GM19035 (cell line): Measurements from ENCODE around the gene SYNGR3.
"Not testable (repeated sequence)": the region's sequence is repeated elsewhere in the genome, so short reads cannot be mapped to it uniquely, and the experiment has no call there.

Source experiments
- ATAC-seq: cut with Tn5 transposase; IDR thresholded peaks from one replicate; pipeline ENCODE4 v1.9.1; 2021; ENCODE audit not compliant: unreplicated experiment

Gene SYNGR3

DNA sequence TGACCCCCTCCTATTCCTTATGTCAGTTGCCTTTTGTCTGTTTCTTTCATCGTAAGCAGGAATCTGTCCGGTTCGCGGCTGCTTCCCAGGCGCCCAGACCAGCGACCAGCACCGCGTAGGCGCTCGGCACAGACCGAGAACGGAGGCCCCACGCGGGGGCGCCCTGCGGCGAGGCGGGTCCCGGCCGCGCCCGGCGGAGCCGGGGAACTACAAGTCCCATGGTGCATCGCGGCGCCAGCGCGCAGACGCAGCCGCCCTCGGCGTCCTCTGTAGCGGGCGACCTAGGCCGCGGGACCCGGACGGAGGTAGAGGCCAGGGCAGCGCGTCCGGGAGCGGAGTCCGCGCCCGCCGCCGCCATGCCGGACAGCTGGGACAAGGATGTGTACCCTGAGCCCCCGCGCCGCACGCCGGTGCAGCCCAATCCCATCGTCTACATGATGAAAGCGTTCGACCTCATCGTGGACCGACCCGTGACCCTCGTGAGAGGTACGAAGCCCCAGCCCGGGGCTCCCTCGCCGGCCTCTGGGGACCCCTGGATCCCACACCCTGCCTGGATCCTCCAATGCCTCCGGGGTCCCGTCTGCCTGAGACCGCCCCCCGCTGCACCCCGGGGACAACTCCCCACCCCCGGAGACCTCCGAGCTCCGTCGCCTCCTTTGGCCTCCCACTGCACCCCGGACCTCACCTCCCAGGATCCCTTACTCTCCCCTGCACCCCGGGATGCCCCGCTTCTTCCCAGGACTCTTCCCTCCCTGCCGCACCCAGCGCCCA, 30.3 kb upstream of the SYNGR3 start, which contains the start of gene NDUFB10:
Gene NDUFB10, plus strand, starts transcription at position 270 of the 771 bp plus-strand sequence. Its CDS starts 87 bp downstream, at position 357.
- peak; percentile 74 for ATAC-seq

DNA sequence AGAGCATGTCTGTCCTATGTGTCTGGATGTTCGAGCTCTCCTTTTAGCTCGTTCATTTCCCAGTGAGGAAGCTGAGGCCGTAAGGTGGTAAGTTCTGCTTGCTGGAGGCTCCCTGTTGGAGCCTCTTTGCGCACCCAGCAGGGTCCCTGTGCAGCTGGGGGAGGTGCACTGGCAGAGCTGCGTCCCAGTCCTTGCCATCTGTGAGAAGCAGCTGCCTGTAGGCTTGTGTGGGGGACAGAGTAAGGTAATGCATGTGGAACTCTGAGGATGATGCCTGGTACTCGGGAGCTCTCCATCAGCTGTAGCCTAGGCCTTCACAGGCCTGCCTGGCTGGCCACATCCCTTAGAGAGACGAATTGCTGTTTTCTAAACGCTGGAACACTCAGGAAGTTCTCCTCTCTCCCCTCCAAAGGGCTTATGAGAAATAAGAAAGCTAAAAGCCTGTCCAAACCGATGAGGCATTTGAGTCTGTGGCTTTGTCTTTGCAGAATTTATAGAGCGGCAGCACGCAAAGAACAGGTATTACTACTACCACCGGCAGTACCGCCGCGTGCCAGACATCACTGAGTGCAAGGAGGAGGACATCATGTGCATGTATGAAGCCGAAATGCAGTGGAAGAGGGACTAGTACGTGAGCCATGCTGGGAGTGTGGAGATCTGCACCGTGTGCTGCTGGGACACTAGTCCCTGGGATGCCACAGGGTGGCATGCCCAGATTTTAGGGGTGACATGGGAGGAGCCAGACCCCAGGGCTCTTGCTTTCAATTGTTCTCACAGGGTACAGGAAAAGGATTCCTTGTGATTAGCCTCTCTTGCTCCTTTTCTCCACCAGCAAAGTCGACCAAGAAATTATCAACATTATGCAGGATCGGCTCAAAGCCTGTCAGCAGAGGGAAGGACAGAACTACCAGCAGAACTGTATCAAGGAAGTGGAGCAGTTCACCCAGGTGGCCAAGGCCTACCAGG, 28.8 kb upstream of the SYNGR3 start:
- no peak for ATAC-seq

DNA sequence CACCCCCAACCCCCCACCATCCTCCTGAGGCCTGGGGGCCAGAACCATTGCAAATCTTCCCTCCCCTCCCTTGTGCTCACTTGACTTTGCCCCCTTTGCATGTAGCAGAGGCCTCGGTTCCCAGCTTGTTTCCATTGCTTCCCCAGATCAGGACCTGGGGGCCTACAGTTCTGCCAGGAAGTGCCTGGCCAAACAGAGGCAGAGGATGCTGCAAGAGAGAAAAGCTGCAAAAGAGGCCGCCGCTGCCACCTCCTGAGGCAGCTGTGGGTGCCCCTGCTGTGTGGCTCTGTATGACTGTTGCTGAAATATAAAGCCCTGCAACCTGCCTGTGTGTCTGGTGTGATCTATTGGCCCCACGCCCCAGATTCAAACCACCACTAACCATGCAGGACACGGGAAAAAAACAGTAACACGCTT, 28.1 kb upstream of the SYNGR3 start:
- ATAC-seq: no peak

DNA sequence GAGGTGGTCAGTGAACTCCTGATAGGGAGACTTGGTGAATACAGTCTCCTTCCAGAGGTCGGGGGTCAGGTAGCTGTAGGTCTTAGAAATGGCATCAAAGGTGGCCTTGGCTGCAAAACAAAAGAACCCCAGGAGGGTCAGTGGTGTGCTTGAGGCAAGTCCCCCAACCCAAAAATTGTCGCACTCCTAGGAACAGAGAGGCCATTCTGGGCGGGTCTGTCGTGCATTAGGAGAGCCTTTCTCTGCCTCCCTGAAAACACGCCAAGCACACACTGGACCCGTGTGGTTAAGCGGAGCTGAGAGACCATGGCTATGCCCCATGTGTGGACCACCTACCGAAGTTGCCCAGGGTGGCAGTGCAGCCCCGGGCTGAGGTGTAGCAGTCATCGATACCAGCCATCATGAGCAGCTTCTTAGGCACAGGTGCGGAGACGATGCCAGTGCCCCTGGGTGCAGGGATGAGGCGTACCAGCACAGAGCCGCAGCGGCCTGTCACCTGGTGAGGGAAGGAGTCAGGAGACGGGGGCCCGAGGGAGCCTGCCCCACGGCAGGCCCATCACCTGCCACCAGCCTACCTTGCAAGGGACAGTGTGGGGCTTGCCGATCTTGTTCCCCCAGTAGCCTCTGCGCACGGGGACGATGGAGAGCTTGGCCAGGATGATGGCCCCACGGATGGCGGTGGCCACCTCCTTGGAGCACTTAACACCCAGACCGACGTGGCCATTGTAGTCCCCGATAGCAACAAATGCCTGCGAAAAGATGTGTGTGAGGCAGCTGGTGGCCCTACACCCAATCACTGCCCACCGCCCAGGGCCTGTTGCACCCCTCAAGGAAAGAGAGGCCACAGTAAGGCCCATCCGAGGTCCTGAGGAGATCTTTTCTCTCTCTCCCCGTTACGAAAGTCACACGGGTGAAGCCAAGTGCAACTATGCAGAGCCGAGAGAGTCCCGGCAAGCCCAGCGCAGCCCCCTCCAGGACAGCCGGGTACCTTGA, 27.3 kb upstream of the SYNGR3 start:
- ATAC-seq: not testable (repeated sequence)

DNA sequence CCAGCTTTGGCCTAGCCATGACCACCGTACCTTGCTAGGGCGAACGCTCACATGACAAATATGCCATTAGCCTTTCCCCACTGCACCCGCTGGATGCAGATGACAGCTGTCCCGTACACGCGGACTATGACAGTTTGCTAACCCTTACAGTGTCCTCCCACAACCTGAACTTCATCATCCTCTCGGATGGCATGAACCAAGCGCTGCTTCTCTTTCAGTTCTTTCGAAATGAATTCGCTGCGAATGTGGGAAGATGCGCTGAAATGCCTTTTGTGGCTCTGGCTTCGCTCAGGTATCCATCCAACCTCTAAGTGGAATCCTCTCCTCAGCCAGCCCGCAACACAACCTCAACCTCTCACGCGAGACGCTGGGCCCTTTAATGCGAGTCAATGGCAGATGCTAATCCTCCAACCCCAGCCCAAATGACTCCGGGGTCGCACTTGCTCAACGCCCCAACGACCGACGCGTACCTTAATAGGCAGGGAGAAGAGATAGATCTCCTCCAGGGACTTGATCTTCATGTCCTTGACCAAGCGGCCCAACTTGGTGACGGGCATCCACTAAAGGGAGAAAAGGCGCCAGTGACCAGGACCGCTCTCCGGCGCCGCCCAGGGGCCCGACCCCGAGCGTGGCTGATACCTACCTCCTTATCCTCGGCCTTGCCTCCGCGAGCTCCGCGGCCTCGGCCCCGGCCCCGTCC, 25.8 kb upstream of the SYNGR3 start:
- no peak for ATAC-seq

DNA sequence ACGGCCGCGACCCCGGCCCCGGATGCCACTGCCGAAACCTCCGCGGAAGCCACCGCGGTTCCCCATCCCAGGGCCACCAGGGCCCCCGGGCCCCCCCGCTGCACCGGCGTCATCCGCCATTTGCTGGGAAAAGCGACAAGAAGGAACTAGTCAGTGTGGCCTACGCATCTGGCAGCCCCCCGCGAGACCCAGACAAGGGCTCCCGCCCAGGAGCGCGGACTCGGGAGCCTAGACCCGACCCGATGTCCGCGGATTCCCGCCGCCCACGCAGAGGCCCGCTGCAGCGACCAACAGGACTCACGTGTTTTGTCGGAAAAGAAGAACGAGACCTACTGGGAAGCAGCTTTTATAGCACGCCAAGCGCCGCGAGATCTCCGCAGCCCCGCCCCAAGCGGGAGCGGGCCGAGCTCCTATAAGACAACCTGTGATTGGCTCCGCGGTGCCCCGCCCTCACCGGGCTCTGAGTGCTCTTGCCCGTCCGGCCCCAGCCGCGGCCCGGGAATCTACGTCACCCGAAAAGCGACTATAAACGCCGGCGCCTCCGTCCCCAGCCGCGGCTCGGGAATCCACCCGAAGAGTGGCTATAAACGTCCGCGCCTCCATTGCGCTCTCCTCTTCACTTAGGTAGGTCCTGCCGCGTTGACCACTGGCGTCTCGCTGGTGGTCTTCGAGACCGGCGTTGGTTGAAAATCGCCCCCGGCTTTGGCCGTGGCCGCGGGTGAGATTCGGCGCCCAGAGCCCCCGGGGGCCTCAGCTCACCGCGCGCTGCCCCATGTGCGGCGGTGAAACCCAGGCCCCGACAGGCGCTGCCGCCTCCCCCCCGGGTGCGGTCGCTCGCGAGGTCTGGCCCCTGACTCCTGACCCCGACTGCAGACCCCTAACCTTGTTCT, 25.0 kb upstream of the SYNGR3 start, which contains the start of gene RPS2:
Gene RPS2, minus strand, starts transcription at position 321 of the 890 bp plus-strand sequence. Its CDS starts 201 bp downstream, at position 120.
- peak; percentile 88 for ATAC-seq

DNA sequence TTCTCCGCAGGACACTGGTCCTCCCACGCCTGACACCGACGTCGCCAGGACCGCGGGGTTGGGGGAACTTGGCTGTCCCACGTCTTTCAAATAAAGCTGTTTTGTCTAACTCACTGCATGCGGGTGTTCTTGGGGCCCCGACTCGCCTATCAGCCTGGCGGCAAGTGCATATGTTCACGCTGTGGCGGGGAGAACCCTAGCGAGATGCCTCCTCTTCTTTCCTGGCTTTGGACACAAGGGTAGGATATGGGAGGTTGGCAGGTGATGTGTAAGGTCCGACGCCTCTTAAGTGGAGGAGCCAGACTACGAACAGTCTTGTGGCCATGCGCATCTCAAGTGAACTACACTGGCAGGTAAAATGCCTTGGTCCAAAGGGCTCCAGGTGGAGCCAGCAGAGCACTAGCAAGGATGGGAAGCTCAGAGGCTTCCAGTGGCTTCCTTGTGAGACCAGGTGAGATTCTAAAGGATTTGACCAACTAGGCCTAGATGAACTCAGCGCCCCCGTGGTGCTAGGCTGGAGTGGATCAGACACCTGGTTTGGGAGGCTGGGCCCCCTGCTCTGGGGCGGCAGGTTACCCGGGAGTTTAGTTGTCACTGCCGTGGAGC, 24.3 kb upstream of the SYNGR3 start:
- no peak for ATAC-seq

DNA sequence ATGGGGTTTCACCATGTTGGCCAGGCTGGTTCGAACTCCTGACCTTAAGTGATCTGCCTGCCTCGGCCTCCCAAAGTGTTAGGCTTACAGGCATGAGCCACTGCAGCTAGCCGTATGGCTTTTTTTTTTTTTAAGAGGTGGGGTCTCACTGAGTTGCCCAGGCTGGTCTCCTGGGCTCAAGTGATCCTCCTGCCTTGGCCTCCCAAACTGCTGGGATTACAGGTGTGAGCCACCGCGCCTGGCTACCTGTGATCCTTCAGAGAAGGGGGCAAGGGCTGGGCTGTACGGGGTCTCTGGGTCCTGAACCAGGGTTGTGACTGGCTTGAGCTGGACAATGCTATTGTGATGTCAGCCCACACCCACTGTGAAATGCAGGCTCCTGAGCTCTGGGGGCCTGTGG, 23.3 kb upstream of the SYNGR3 start, which contains the start of gene RNF151:
Gene RNF151, plus strand, starts transcription at position 397 of the 400 bp plus-strand sequence. CDS start 26 bp downstream, outside the sequence.
- no peak for ATAC-seq

DNA sequence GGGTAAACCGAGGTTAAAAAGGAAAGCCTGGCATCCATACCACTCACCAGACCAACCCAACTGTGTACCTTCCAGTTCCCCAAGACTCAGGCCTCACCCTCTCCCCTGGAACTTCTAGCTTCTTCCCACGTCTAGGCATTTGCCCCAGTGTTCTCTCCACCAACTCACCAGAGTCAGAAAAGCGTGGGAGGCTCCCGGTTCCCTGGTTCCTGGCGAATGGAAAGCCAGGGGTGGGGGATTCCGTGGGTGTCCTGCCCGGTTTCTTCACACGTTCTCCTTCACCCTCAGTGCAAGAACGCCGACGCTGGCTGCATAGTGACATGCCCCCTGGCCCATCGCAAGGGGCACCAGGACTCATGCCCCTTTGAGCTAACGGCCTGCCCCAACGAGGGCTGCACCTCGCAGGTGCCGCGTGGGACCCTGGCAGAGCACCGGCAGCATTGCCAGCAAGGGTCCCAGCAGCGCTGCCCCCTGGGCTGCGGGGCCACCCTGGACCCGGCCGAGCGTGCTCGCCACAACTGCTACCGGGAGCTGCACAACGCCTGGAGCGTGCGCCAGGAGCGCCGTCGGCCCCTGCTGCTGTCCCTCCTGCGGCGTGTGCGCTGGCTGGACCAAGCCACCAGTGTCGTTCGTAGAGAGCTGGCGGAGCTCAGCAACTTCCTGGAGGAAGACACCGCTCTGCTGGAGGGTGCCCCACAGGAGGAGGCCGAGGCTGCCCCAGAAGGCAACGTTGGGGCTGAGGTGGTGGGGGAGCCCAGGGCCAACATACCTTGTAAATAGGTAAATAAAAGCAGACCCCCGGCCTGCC, 21.4 kb upstream of the SYNGR3 start:
- ATAC-seq: no peak

DNA sequence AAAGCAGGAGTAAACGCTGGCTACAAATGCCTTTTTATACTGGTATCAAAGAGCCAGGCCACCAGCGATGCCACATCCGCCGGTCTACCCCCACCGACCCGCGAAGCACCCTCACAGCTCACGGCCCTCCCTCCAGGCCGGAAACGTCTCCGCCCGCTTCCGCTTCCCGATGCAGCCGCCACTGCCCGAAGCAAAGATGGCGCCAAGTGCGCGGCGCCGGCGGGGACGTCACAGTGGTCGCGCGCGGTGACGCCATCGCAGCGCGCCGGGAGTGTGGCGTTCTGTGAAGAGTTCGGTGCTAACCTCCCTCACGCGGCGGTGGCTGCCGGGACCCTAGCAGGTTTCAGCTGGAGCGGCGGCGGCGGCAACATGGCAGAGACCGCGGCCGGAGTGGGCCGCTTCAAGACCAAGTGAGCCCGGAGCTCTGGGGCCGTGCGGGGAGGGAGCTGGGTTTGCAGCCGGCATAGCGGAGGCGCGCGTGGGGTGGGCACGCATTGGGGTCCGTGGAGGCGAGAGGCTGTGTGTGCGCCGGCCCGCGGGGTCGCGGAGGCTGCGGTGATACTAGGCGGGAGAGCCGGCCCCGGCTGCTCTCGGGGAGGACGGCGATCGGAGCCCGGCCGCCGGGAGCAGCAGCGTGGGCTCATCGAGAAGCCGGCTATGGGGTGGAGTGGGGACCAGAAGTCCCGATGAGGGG, 17.8 kb upstream of the SYNGR3 start, which contains the start of gene TBL3:
Gene TBL3, plus strand, starts transcription at position 258 of the 694 bp plus-strand sequence. Its CDS starts 112 bp downstream, at position 370.
- peak; percentile 72 for ATAC-seq

DNA sequence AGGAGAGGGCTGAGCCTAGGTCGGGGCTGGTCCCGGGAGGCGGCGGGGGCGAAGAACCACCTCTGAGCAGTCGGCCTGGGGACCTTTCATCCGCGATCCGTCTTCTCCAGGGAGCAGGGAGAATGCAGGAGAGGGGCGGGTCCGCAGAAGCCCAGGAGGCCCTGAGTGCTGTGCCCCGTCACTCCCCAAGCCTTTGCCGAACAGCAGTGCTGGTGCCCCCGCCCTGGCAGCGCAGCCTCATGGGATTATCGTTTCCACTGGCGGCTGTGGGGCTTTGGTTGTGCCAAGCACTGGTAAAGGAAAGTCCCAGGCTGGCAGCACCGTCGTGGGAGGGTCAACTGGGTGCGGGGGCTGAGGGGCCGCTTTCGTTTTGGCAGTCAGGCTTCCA, 17.3 kb upstream of the SYNGR3 start:
- peak; percentile 12 for ATAC-seq

DNA sequence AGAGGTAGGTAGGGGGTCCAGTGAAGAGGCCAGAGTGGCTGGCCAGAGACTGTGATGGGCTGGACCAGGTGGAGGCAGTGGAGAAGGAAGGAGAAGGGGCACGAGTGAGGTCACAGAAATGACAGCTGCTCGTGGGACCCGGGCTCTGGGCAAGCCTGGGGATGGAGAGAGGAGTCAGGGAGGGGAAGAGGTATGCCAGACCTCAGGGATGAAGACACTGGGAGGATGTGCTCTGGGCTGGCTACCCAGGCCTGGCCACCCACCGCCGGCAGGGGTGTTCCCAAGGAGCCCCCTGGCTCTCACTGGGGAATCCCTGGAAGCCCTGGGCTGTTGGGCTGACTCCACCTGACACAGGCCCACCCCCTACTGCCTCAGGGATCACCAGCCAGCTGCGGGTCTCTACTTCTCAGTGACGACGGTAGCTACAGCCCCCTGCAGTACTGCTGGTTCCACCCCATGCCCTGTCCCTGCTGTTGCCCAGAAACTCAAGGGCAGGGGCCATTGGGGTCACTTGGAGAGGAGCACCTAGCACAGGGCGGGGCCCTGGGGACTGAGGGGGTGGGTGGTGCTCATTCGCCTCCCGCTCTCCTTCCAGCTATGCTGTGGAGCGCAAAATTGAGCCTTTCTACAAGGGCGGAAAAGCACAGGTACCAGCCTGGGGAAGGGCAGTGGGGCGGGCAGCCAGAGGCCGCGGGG, 16.2 kb upstream of the SYNGR3 start:
- ATAC-seq: no peak

DNA sequence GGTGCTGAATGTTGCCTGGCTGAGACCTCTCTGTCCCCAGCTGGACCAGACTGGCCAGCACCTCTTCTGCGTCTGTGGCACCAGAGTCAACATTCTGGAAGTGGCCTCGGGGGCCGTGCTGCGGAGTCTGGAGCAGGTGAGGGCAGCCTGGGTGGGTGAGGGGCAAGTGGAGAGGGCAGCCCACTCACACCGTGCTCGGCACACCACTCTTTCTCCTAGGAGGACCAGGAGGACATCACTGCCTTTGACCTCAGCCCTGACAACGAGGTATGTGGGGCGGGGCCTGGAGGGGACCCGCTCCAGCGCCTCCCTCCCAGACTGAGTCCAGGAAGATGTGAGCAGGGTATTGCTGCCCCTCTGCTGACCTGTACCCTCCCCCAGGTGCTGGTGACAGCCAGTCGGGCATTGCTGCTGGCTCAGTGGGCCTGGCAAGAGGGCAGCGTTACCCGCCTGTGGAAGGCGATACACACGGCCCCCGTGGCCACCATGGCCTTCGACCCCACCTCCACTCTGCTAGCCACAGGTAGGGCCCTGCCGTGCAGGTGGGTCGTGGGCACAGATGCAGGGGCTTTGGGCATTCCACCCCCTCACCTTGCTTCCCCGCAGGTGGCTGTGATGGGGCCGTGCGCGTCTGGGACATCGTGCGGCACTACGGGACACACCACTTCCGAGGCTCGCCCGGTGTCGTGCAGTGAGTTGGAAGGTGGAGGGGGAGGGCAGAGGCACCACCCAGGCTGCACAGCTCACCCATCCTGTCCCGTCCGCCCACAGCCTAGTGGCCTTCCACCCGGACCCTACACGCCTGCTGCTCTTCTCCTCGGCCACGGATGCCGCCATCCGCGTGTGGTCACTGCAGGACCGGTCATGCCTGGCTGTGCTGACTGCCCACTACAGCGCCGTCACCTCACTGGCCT, 15.4 kb upstream of the SYNGR3 start:
- no peak for ATAC-seq

DNA sequence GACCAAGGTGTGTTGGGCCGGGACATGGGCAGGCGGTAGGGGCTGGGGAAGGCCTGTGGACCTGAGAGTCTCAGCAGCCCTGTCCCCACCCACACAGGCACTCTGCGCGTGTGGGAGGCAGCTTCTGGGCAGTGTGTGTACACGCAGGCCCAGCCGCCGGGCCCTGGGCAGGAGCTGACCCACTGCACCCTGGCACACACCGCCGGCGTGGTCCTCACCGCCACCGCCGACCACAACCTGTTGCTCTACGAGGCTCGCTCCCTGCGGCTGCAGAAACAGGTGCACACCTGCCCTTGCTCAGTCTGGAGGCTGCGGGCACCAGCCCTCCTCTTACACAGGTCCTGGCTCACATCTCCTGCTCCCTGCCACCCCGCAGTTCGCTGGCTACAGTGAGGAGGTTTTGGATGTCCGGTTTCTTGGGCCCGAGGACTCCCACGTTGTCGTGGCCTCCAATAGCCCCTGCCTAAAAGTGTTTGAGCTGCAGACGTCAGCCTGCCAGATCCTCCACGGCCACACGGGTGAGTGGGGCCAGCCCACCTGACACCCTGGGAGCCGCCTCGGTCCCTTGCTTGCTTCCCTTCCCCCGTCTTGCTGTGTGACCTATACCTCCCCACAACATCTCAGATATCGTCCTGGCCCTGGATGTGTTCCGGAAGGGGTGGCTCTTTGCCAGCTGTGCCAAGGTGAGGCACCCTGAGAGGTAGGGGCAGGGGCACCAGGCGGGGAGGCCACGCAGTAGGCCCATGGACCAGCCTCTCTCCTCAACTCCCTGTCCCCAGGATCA, 14.1 kb upstream of the SYNGR3 start:
- ATAC-seq: no peak
